ENCODE data around the gene SMCR8. TPM values are rescaled to one million over a fixed set of nuclear protein-coding genes. Genes with fewer than 3 reads are reported as not detected.
A peak's percentile ranks its signal among the peaks of the same experiment; 100 is the strongest.
"Not testable (repeated sequence)": the region's sequence is repeated elsewhere in the genome, so short reads cannot be mapped to it uniquely, and the experiment has no call there.

SMCR8 gene
- polyA plus RNA-seq (ENCODE audit: low read depth in 6 of 6): 1 to 10 TPM; 2.8 to 9.2 (median 5.9) TPM

GRCh38 chr17:18314731-18315561, at the start of gene SMCR8, which contains the start of gene TOP3A:
TSS of gene SMCR8 (plus strand) at chr17:18315293. CDS start at chr17:18315790, 497 bp downstream.
TSS of gene TOP3A (minus strand) at chr17:18314994. CDS start at chr17:18314778, 216 bp downstream.
- peak within 1 kb of the TSS; percentile 95 to 100 (median 100) for H3K27ac Mint-ChIP-seq
- peaks cover 0 to 3% (median 0%) of the 10 kb centered on the region in 7 donors for H3K9me3 Mint-ChIP-seq
- peak within 1 kb of the TSS; percentile 83 to 100 (median 96) for H3K4me3 Mint-ChIP-seq
- no peaks in the 10 kb centered on the region for H3K36me3 Mint-ChIP-seq
- DNase-seq: peak; percentile 93
- no peaks in the 10 kb centered on the region for H3K27me3 Mint-ChIP-seq
- ATAC-seq (ENCODE audit: low read depth in 2 of 2): peak; percentile 85
- H3K4me1 Mint-ChIP-seq: peaks cover 45 to 76% (median 70%) of the 10 kb centered on the region in 3 donors

DNA sequence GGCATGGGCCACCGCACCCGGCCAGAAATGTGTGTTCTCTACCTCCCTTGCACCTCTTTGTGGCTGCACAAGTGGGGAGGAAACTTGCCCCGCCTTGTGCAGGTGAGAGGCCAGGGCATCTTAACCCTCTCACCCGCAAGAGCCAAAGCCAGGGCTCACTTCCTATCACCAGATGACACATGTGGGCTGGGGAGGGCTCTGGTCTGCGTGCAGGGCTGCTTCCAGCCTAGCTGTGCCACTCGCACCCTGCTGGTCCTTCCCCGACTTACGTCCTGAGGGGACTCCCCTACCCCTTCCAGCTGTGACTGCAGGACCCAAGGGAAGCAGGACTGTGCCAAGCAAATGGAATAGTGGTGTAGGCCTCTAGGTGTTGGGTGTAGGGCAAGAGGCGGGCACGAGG, 47.7 kb upstream of the SMCR8 start:
- no peak overlapping the region for H3K4me3 Mint-ChIP-seq
- no peak for ATAC-seq (ENCODE audit: low read depth in 2 of 2)
- no peak for DNase-seq
- no peaks in the 10 kb centered on the region for H3K27me3 Mint-ChIP-seq
- no peaks in the 10 kb centered on the region for H3K36me3 Mint-ChIP-seq
- H3K4me1 Mint-ChIP-seq: peaks cover 3 to 7% (median 3%) of the 10 kb centered on the region in 3 donors
- no peak overlapping the region for H3K27ac Mint-ChIP-seq
- H3K9me3 Mint-ChIP-seq: no peaks in the 10 kb centered on the region

DNA sequence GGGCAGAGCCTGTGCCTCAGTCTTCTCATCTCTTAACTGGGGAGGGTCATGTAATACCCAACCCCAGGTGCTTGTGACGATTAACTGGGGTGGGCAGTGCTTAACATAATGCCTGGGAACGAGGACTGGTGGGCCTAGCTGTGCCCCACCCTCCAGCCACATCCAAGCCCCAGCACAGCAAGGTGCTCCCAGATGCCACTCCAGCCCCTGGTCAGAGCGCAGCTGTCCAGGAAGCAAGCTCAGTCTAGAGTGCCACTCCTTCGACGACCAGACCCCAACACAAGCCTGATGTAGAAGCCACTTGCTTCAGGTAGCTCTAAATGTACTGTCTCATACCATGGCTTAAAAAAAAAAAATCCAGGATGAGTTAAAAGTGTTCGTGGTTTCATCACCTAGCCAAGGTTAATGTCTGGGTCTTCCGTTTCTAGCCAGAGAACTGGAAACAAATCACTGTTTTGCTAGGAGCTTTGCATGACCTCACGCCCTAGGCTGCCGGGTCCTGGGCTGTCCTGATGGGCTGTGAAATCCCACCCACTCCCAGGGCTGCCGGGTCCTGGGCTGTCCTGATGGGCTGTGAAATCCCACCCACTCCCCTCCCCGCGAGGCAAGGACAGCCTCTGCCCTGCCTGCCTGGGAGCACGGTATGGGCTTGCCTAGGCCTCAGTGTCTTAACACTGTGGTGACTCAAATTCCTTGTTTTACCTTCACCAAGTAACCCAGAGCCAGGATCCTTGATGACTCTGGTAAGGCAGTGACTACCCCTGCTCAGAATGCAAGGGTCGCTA, 47.0 kb upstream of the SMCR8 start:
- no peaks in the 10 kb centered on the region for H3K9me3 Mint-ChIP-seq
- DNase-seq (no peak), ATAC-seq (ENCODE audit: low read depth in 2 of 2) (no peak)
- peaks cover 0 to 3% (median 3%) of the 10 kb centered on the region in 3 donors for H3K4me1 Mint-ChIP-seq
- H3K36me3 Mint-ChIP-seq: no peaks in the 10 kb centered on the region
- H3K27me3 Mint-ChIP-seq: no peaks in the 10 kb centered on the region
- H3K4me3 Mint-ChIP-seq: no peak overlapping the region
- H3K27ac Mint-ChIP-seq: no peak overlapping the region

GRCh38 chr17:18270046-18270931, 44.8 kb upstream of the SMCR8 start:
- H3K36me3 Mint-ChIP-seq: no peaks in the 10 kb centered on the region
- peak overlapping the region in 1 of 6 donors; percentile 69 for H3K27ac Mint-ChIP-seq
- no peaks in the 10 kb centered on the region for H3K27me3 Mint-ChIP-seq
- H3K4me1 Mint-ChIP-seq: no peaks in the 10 kb centered on the region
- no peaks in the 10 kb centered on the region for H3K9me3 Mint-ChIP-seq
- DNase-seq: no peak
- no peak for ATAC-seq (ENCODE audit: low read depth in 2 of 2)
- no peak overlapping the region for H3K4me3 Mint-ChIP-seq

- Mint-ChIP-seq H3K9me3 (no peaks in the 10 kb centered on the region), H3K4me1 (no peaks in the 10 kb centered on the region), H3K4me3 (no peak overlapping the region), H3K36me3 (peaks cover 0 to 4% of the 10 kb centered on the region in 2 donors), H3K27ac (no peak overlapping the region), H3K27me3 (no peaks in the 10 kb centered on the region)
- no peak for ATAC-seq (ENCODE audit: low read depth in 2 of 2)
- DNase-seq: no peak
Measured at GRCh38 chr17:18277076-18277475, 38.0 kb upstream of the SMCR8 start.

- Mint-ChIP-seq H3K36me3 (peaks cover 6% of the 10 kb centered on the region in 2 donors), H3K4me1 (no peaks in the 10 kb centered on the region), H3K27ac (no peak overlapping the region), H3K9me3 (no peaks in the 10 kb centered on the region), H3K4me3 (no peak overlapping the region), H3K27me3 (no peaks in the 10 kb centered on the region)
- DNase-seq (no peak), ATAC-seq (ENCODE audit: low read depth in 2 of 2) (no peak)
Measured at GRCh38 chr17:18278867-18279266, 36.2 kb upstream of the SMCR8 start.

DNA sequence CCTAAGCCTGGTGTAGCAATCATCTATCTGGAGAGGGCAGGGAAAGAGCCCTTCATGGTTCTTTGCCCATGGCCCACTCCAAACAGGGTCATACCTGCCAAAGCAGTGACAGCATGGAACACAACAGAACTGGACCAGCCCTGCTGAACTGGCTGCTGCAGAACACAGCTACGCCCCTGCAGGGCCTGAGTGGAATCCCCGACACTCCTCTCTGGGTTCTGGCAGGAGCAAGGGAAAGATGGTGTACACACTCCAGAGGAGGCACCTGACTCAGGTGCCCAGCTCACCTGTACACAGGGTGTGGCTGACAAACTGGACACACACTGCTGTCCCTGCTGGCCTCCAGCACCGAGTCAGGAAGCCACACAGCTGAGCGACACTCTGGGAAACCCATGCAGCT, 34.8 kb upstream of the SMCR8 start:
- H3K27ac Mint-ChIP-seq: no peak overlapping the region
- no peak overlapping the region for H3K4me3 Mint-ChIP-seq
- no peaks in the 10 kb centered on the region for H3K9me3 Mint-ChIP-seq
- ATAC-seq (ENCODE audit: low read depth in 2 of 2) (no peak), DNase-seq (no peak)
- no peaks in the 10 kb centered on the region for H3K27me3 Mint-ChIP-seq
- H3K4me1 Mint-ChIP-seq: no peaks in the 10 kb centered on the region
- H3K36me3 Mint-ChIP-seq: peaks cover 6 to 14% of the 10 kb centered on the region in 2 donors

DNA sequence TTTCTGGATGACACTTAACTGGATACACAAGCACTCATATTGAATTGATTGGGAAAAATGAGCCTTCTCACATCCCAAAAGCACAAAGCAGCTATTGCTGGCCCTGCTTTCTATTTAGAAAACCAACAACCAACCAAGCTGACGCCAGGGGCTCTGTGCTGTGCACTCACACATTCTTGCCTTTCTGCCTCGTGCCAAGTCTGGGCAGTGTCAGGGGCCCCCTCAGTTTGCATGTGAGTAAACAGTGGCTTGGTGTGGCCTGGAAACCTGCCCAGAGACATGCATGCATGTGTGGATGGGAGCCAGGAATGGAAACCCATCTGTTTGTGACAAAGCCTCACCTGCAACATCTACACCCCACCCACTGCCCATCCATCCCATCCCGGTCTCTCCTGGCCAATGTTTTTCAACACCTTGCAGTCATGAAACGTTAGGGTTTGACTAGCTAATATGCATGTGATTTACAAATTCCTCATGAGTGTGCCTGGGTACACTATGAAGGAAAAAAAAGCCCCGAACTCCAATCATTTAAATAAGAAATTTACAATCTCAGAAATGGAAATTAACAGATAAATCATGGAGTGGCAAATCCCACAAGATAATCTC, 34.2 kb upstream of the SMCR8 start:
- Mint-ChIP-seq H3K4me3 (peak overlapping the region in 1 of 8 donors; percentile 41), H3K9me3 (no peaks in the 10 kb centered on the region), H3K36me3 (peaks cover 6 to 19% of the 10 kb centered on the region in 2 donors), H3K4me1 (no peaks in the 10 kb centered on the region), H3K27me3 (no peaks in the 10 kb centered on the region), H3K27ac (no peak overlapping the region)
- ATAC-seq (ENCODE audit: low read depth in 2 of 2) (no peak), DNase-seq (no peak)

GRCh38 chr17:18281788-18282187, 33.3 kb upstream of the SMCR8 start:
- Mint-ChIP-seq H3K9me3 (no peaks in the 10 kb centered on the region), H3K27me3 (no peaks in the 10 kb centered on the region), H3K4me3 (peak overlapping the region in 1 of 8 donors; percentile 41), H3K4me1 (no peaks in the 10 kb centered on the region), H3K27ac (no peak overlapping the region), H3K36me3 (peaks cover 6 to 19% of the 10 kb centered on the region in 2 donors)
- ATAC-seq (ENCODE audit: low read depth in 2 of 2): no peak
- no peak for DNase-seq

- no peaks in the 10 kb centered on the region for H3K27me3 Mint-ChIP-seq
- no peak overlapping the region for H3K27ac Mint-ChIP-seq
- H3K4me3 Mint-ChIP-seq: peak overlapping the region in 1 of 8 donors; percentile 29
- peaks cover 14 to 22% of the 10 kb centered on the region in 2 donors for H3K36me3 Mint-ChIP-seq
- DNase-seq (no peak), ATAC-seq (ENCODE audit: low read depth in 2 of 2) (no peak)
- H3K9me3 Mint-ChIP-seq: no peaks in the 10 kb centered on the region
- H3K4me1 Mint-ChIP-seq: no peaks in the 10 kb centered on the region
Measured at GRCh38 chr17:18285296-18285695, 29.8 kb upstream of the SMCR8 start.

- no peak for DNase-seq
- Mint-ChIP-seq H3K27ac (peak overlapping the region in 2 of 6 donors; percentile 47 to 91), H3K27me3 (no peaks in the 10 kb centered on the region), H3K36me3 (peaks cover 8 to 9% of the 10 kb centered on the region in 2 donors), H3K9me3 (no peaks in the 10 kb centered on the region), H3K4me1 (peaks cover 5 to 12% (median 12%) of the 10 kb centered on the region in 3 donors), H3K4me3 (no peak overlapping the region)
- ATAC-seq (ENCODE audit: low read depth in 2 of 2): no peak
Measured at GRCh38 chr17:18291718-18292540, 23.2 kb upstream of the SMCR8 start.

- not testable (repeated sequence) for DNase-seq; H3K27me3 Mint-ChIP-seq; H3K9me3 Mint-ChIP-seq; H3K27ac Mint-ChIP-seq; ATAC-seq (ENCODE audit: low read depth in 2 of 2); H3K4me3 Mint-ChIP-seq
- peaks cover 0 to 16% of the 10 kb centered on the region in 2 donors for H3K36me3 Mint-ChIP-seq
- H3K4me1 Mint-ChIP-seq: peaks cover 7 to 17% (median 16%) of the 10 kb centered on the region in 3 donors
Measured at GRCh38 chr17:18298061-18298460, 17.0 kb upstream of the SMCR8 start.

Measured in naive B cell (primary cell).